HEK293 (cell line): ENCODE results near the gene LRRC8D.

Experiments used
- CTCF ChIA-PET: fragments of 350-600 bp; formaldehyde crosslinking; extraction: SDS; loops from one replicate; lab custom pipeline; 2021; ENCODE audit warnings: antibody characterized with exemption; lab: Yijun Ruan, JAX
- POLR2A ChIA-PET: fragments of 300-600 bp; formaldehyde crosslinking; extraction: SDS; loops from one replicate; lab custom pipeline; 2020; ENCODE audit warnings: antibody characterized with exemption, inconsistent platforms; lab: Yijun Ruan, JAX
- H3K27ac ChIP-seq: fragments of 200-500 bp; sonication (Bioruptor generic); 2 replicates; pipeline ENCODE4 v1.5.1; 2014; ENCODE audit warnings: low read depth, low read length, control low read depth, inconsistent platforms; ENCODE audit errors: extremely low read depth
- H3K36me3 ChIP-seq, 2 experiments: fragments of 200-500 bp in 1 of 2; sonication (Bioruptor generic) in 1 of 2; 1 replicate in 1 of 2; 2 replicates in 1 of 2; pipeline ENCODE4 v1.5.1; 2014 to 2017; ENCODE audit warnings: inconsistent platforms in 2 of 2, low read length in 2 of 2; ENCODE audit not compliant: control insufficient read depth in 2 of 2, insufficient read depth in 1 of 2
- H3K4me1 ChIP-seq: fragments of 200-500 bp; sonication (Bioruptor generic); 2 replicates; pipeline ENCODE4 v1.5.1; 2014; ENCODE audit warnings: mild to moderate bottlenecking, low read length, inconsistent platforms; ENCODE audit not compliant: control insufficient read depth, insufficient read depth
- H3K4me3 ChIP-seq: 2 replicates; pipeline ENCODE4 v1.5.1; 2011; ENCODE audit warnings: low read depth, mild to moderate bottlenecking, control low read depth, low read length, moderate library complexity
- H3K9me3 ChIP-seq: fragments of 200-500 bp; sonication (Bioruptor generic); 2 replicates; pipeline ENCODE4 v1.5.1; 2014; ENCODE audit warnings: low read depth, low read length, inconsistent platforms; ENCODE audit not compliant: control insufficient read depth, insufficient read depth
- EGR2 ChIP-seq: fragments of 450-650 bp; formaldehyde crosslinking; IDR thresholded peaks from 2 replicates; pipeline ENCODE4 v1.5.1; 2016; ENCODE audit warnings: low read depth, missing biosample characterization, missing genetic modification characterization
- PRDM1 ChIP-seq: fragments of 450-650 bp; formaldehyde crosslinking; IDR thresholded peaks from 2 replicates; pipeline ENCODE4; 2016; ENCODE audit warnings: missing biosample characterization, missing genetic modification characterization
- PRDM6 ChIP-seq: fragments of 450-650 bp; formaldehyde crosslinking; IDR thresholded peaks from 2 replicates; pipeline ENCODE4 v1.5.1; 2017; ENCODE audit warnings: missing biosample characterization, missing genetic modification characterization
- ZEB2 ChIP-seq: fragments of 450-650 bp; formaldehyde crosslinking; IDR thresholded peaks from 2 replicates; pipeline ENCODE4 v1.5.1; 2016; ENCODE audit warnings: missing biosample characterization, missing genetic modification characterization
- ZFP37 ChIP-seq: fragments of 450-650 bp; formaldehyde crosslinking; IDR thresholded peaks from 2 replicates; pipeline ENCODE4 v1.5.1; 2016; ENCODE audit warnings: missing biosample characterization, missing genetic modification characterization
- ZIC2 ChIP-seq: fragments of 450-650 bp; formaldehyde crosslinking; IDR thresholded peaks from 2 replicates; pipeline ENCODE4 v1.5.1; 2016; ENCODE audit warnings: missing biosample characterization, missing genetic modification characterization
- ZNF174 ChIP-seq: fragments of 450-650 bp; formaldehyde crosslinking; IDR thresholded peaks from 2 replicates; pipeline ENCODE4 v1.5.0; 2017; ENCODE audit warnings: missing biosample characterization, mild to moderate bottlenecking, missing genetic modification characterization
- ZNF211 ChIP-seq: fragments of 450-650 bp; formaldehyde crosslinking; IDR thresholded peaks from 2 replicates; pipeline ENCODE4 v1.5.1; 2016; ENCODE audit warnings: low read depth, missing biosample characterization, missing genetic modification characterization
- ZNF221 ChIP-seq: fragments of 450-650 bp; formaldehyde crosslinking; IDR thresholded peaks from 2 replicates; pipeline ENCODE4 v1.5.1; 2017; ENCODE audit warnings: missing biosample characterization, missing genetic modification characterization, borderline replicate concordance
- ZNF274 ChIP-seq, 2 experiments: fragments of 200-500 bp in 1 of 2; fragments of 450-650 bp in 1 of 2; sonication (Bioruptor generic) in 1 of 2; formaldehyde crosslinking in 1 of 2; IDR thresholded peaks; 2 replicates each; pipeline versions ENCODE4 v1.5.1 to v1.6.1; 2014 to 2016; ENCODE audit warnings: borderline replicate concordance in 1 of 2, inconsistent platforms in 1 of 2, low read length in 1 of 2, missing biosample characterization in 1 of 2, missing genetic modification characterization in 1 of 2
- ZNF398 ChIP-seq: fragments of 450-650 bp; formaldehyde crosslinking; IDR thresholded peaks from 2 replicates; pipeline ENCODE4 v1.5.1; 2017; ENCODE audit warnings: missing biosample characterization, missing genetic modification characterization
- ZNF585B ChIP-seq: fragments of 450-650 bp; formaldehyde crosslinking; IDR thresholded peaks from 2 replicates; pipeline ENCODE4 v1.5.1; 2016; ENCODE audit warnings: missing biosample characterization, missing genetic modification characterization
- ZNF610 ChIP-seq: fragments of 450-650 bp; formaldehyde crosslinking; IDR thresholded peaks from 2 replicates; pipeline ENCODE4 v1.5.1; 2016; ENCODE audit warnings: missing biosample characterization, missing genetic modification characterization, borderline replicate concordance
- ZNF843 ChIP-seq: fragments of 450-650 bp; formaldehyde crosslinking; IDR thresholded peaks from 2 replicates; pipeline ENCODE4 v1.5.1; 2016; ENCODE audit warnings: missing biosample characterization, missing genetic modification characterization
- TF ChIP-seq, protein P1 (sequence below): fragments of 450-650 bp; formaldehyde crosslinking; IDR thresholded peaks from 2 replicates; pipeline ENCODE4 v1.5.1; 2016; ENCODE audit warnings: missing biosample characterization, missing genetic modification characterization
- TF ChIP-seq, protein P2 (sequence below): fragments of 450-650 bp; formaldehyde crosslinking; conservative IDR thresholded peaks from 2 replicates; pipeline ENCODE4 v1.5.1; 2016; ENCODE audit warnings: low read depth, missing biosample characterization, missing genetic modification characterization

The LRRC8D gene

GRCh38 chr1:89905395-89906058, 84.7 kb downstream of the LRRC8D start (continued):
- TF ChIP-seq, protein P1, sequence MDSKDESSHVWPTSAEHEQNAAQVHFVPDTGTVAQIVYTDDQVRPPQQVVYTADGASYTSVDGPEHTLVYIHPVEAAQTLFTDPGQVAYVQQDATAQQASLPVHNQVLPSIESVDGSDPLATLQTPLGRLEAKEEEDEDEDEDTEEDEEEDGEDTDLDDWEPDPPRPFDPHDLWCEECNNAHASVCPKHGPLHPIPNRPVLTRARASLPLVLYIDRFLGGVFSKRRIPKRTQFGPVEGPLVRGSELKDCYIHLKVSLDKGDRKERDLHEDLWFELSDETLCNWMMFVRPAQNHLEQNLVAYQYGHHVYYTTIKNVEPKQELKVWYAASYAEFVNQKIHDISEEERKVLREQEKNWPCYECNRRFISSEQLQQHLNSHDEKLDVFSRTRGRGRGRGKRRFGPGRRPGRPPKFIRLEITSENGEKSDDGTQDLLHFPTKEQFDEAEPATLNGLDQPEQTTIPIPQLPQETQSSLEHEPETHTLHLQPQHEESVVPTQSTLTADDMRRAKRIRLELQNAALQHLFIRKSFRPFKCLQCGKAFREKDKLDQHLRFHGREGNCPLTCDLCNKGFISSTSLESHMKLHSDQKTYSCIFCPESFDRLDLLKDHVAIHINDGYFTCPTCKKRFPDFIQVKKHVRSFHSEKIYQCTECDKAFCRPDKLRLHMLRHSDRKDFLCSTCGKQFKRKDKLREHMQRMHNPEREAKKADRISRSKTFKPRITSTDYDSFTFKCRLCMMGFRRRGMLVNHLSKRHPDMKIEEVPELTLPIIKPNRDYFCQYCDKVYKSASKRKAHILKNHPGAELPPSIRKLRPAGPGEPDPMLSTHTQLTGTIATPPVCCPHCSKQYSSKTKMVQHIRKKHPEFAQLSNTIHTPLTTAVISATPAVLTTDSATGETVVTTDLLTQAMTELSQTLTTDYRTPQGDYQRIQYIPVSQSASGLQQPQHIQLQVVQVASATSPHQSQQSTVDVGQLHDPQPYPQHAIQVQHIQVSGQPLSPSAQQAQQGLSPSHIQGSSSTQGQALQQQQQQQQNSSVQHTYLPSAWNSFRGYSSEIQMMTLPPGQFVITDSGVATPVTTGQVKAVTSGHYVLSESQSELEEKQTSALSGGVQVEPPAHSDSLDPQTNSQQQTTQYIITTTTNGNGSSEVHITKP (tag by site-specific recombination): no peak
- TF ChIP-seq, protein P2, sequence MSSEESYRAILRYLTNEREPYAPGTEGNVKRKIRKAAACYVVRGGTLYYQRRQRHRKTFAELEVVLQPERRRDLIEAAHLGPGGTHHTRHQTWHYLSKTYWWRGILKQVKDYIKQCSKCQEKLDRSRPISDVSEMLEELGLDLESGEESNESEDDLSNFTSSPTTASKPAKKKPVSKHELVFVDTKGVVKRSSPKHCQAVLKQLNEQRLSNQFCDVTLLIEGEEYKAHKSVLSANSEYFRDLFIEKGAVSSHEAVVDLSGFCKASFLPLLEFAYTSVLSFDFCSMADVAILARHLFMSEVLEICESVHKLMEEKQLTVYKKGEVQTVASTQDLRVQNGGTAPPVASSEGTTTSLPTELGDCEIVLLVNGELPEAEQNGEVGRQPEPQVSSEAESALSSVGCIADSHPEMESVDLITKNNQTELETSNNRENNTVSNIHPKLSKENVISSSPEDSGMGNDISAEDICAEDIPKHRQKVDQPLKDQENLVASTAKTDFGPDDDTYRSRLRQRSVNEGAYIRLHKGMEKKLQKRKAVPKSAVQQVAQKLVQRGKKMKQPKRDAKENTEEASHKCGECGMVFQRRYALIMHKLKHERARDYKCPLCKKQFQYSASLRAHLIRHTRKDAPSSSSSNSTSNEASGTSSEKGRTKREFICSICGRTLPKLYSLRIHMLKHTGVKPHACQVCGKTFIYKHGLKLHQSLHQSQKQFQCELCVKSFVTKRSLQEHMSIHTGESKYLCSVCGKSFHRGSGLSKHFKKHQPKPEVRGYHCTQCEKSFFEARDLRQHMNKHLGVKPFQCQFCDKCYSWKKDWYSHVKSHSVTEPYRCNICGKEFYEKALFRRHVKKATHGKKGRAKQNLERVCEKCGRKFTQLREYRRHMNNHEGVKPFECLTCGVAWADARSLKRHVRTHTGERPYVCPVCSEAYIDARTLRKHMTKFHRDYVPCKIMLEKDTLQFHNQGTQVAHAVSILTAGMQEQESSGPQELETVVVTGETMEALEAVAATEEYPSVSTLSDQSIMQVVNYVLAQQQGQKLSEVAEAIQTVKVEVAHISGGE (tag by site-specific recombination): no peak

- no peaks in the 10 kb centered on the region; the same call in 1 of the 2 replicates for H3K4me1 ChIP-seq
- POLR2A ChIA-PET: no interaction called here
- H3K27ac ChIP-seq: no peak overlapping the region
- no peaks in the 10 kb centered on the region for H3K9me3 ChIP-seq
- CTCF ChIA-PET: interaction anchor here (0.5 to 1.4 kb wide), 2 partner anchors 14 to 1084 kb away, joined by 3 to 11 read pairs; no protein-coding TSS in a partner anchor
- TF ChIP-seq ZNF274 (IDR thresholded peaks at IDR 0.05; ENCODE audit: low read length) (no peak), ZNF274 (tag by site-specific recombination; IDR thresholded peaks at IDR 0.05; ENCODE audit: borderline replicate concordance) (no peak), ZEB2 (tag by site-specific recombination) (no peak), ZNF843 (no peak), PRDM6 (no peak), ZNF221 (tag by site-specific recombination) (no peak), ZIC2 (tag by site-specific recombination) (no peak), ZNF398 (no peak), ZNF585B (no peak), ZFP37 (tag by site-specific recombination) (no peak), ZNF211 (tag by site-specific recombination) (no peak), EGR2 (tag by site-specific recombination) (no peak), PRDM1 (tag by site-specific recombination) (no peak), ZNF174 (tag by site-specific recombination) (no peak), ZNF610 (tag by site-specific recombination) (no peak)
- H3K4me3 ChIP-seq: no peak overlapping the region
- no peaks in the 10 kb centered on the region for H3K36me3 ChIP-seq
Observed at GRCh38 chr1:89906088-89906487, 85.3 kb downstream of the LRRC8D start.
